GM12864 (cell line): ENCODE measurements around the gene MTUS2.

Source experiments
- DNase-seq: peaks from one replicate; pipeline ENCODE4 v3.0.0-alpha.2; 2011; ENCODE audit warnings: low read depth
- H3K4me3 ChIP-seq: 2 replicates; pipeline ENCODE4 v1.5.1; 2011; ENCODE audit warnings: mild to moderate bottlenecking, low read depth, low read length, control low read depth
- TF ChIP-seq, protein P1 (sequence below): IDR thresholded peaks from 2 replicates; pipeline ENCODE4 v1.5.1; 2011; ENCODE audit warnings: low read depth, mild to moderate bottlenecking, moderate library complexity, low read length, control low read depth, inconsistent platforms; ENCODE audit errors: missing control alignments

The MTUS2 gene

DNA sequence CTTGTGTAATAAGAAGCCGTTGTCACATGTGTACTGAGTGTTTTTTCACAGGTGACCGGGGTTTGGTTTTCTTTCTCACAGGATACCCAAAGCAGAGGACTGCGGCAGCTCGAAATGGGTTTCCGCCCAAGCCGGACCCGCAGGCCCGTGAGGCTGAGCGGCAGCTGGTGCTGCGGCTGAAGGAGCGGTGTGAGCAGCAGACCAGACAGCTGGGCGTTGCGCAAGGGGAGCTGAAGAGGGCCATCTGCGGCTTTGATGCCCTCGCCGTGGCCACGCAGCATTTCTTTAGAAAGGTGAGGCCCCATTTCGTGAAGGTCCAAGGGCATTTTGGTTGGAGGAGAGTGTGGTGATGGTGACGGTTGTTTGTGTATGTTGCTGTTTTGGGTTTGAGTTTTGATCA, 539.0 kb downstream of the MTUS2 start:
- TF ChIP-seq, protein P1, sequence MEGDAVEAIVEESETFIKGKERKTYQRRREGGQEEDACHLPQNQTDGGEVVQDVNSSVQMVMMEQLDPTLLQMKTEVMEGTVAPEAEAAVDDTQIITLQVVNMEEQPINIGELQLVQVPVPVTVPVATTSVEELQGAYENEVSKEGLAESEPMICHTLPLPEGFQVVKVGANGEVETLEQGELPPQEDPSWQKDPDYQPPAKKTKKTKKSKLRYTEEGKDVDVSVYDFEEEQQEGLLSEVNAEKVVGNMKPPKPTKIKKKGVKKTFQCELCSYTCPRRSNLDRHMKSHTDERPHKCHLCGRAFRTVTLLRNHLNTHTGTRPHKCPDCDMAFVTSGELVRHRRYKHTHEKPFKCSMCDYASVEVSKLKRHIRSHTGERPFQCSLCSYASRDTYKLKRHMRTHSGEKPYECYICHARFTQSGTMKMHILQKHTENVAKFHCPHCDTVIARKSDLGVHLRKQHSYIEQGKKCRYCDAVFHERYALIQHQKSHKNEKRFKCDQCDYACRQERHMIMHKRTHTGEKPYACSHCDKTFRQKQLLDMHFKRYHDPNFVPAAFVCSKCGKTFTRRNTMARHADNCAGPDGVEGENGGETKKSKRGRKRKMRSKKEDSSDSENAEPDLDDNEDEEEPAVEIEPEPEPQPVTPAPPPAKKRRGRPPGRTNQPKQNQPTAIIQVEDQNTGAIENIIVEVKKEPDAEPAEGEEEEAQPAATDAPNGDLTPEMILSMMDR, result no peak
- H3K4me3 ChIP-seq, result no peak overlapping the region
- no peak for DNase-seq

DNA sequence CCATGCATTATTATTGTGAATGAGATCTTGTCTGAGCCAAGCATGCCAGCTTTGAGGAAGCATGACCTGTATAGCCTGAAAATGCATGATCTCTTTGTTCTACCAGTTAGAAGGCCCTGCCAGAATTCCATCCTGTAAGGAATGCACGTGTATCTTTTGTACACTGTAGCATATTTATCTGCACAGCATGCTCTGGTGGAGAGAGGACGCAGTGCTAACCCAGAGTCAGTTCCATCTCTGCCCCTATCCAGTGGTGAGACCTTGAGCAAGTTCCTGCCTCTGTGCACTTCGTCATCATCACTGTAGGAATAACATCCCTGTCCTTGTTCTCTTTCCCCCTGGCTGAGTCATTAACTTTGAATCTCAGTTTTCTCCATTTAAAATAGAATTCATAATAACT, 541.6 kb downstream of the MTUS2 start:
- H3K4me3 ChIP-seq, result no peak overlapping the region
- TF ChIP-seq, protein P1, result no peak
- DNase-seq, result no peak

DNA sequence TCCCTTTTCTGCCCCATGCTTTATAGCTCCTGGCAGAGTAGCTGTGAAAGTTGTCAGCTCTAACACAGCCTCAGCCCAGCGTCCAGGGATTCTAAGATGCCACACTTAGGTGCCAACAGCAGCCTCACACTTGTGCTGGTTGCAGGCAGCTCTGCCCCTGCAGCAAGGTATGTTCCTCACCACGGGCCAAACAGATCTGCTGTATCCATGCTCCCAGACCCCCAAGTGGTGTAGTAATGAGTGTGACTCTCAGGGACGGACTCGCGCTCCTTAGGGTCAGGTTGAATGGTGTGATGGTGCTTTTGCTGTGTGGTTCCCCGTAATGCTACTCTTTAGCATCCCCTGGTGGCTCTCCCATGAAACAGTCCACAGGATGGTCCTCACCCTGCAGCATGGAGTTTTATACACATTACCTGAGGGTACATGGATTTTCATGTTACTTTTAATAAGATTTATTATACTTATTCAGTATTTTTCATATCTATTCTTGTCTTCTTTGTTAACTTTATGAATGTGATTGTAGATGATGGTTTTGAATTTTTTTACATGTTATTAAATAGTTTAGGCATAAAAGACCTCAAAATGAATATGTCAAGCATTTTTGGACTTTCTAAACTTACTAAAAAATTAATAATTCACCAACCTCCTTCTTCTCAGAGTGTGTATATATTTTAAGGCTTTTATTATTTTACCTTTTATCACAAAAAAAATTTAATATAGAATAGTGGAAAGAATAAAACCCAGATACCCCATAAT, 542.9 kb downstream of the MTUS2 start:
- TF ChIP-seq, protein P1, result peak; percentile 99
- H3K4me3 ChIP-seq, result no peak overlapping the region
- DNase-seq, result peak; percentile 19

DNA sequence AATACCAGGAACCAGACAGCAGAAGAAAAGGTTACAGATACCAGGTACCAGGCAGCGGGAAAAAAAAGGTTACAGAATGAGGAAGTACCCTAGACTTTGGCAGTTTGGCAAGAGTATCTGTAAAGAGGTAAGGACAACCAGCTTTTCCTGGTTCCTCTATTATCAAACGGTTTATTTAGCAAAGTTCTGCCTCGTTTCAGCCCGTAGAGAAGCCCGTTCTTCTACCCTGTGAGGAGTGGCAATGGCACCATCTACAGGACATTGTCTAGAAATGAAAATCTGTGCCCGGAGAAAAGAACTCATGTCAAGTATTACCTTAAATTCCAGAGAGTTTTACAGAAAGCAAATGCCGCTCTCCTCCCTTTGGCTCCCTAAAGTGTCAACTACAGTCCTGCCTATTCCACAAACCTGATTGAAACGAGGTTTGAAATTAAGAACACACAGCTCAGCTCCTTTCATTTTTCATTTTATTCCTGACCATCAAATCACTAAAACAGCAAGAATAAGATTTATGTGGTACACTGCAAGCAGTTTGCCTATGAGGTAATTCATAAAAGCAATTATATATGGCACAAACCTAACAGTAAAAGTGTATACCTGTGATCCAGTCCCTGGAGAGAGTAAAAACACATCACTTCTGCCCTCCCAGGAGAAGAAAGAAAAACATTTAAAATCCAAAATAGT, 549.1 kb downstream of the MTUS2 start:
- TF ChIP-seq, protein P1, result peak; percentile 49
- no peak overlapping the region for H3K4me3 ChIP-seq
- no peak for DNase-seq

DNA sequence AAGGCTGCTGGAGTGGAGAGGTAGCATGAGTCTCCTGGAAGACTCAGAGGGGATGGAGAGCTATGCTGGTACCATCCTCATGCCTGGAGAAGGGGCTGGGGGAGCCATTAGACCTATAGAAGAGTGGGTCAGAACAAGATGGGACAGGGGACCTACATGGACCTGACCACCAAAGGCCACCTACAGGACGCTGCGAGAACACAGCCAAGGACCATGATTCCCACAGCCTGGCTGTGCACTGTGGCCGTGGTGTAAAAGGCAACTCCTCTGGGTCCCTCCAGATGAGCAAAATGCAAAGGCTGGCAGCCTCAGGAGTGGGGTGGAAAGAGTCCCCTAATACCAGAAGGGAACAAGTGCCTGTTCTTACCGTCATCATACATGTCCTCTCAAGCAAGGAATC, 559.1 kb downstream of the MTUS2 start:
- no peak overlapping the region for H3K4me3 ChIP-seq
- TF ChIP-seq, protein P1, result no peak
- no peak for DNase-seq

DNA sequence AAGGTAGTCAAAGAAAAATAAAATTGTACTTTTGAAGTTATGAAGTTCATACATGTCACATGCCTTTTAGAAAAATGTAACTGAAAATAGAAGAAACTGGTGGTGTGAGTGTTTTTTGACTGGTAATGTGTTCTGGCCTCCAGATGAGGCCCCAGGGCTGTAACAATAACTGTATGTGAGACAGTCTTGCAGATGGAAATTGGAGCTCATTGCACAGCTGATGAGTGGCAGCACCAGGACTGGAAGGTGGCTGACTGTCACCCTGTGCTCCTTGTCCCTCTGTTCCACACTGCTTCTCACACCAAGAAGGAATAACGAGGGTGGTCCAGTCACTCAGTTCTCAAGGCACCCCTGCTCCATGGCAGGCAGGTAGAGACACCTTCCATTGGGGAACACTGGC, 559.7 kb downstream of the MTUS2 start:
- DNase-seq, result no peak
- TF ChIP-seq, protein P1, result no peak
- no peak overlapping the region for H3K4me3 ChIP-seq
